OCI-LY7 (cell line): ENCODE results near the gene TCEANC2.

ENCODE experiments used
- CTCF ChIP-seq: fragments of 200-600 bp; sonication (generic); conservative IDR thresholded peaks from 2 replicates; pipeline ENCODE4 v1.5.1; 2014; ENCODE audit warnings: mild to moderate bottlenecking, antibody characterized with exemption, low read length, moderate library complexity, mixed read lengths
- EZH2phosphoT487 ChIP-seq: fragments of 200-600 bp; sonication (generic); IDR thresholded peaks from 2 replicates; pipeline ENCODE4 v1.6.1; 2018; ENCODE audit warnings: low read depth, borderline replicate concordance, mild to moderate bottlenecking, mixed run types, antibody characterized with exemption, low read length, moderate library complexity, mixed read lengths

GRCh38 chr1:54138994-54139393 is 85.6 kb downstream of the TCEANC2 start:
- no peak for TF ChIP-seq CTCF
- no peak for TF ChIP-seq EZH2phosphoT487
